ENCODE measurements around the gene TCAF1. TPM values are rescaled to one million over a fixed set of nuclear protein-coding genes. Genes with fewer than 3 reads are reported as not detected.
"Not testable (repeated sequence)": the region's sequence is repeated elsewhere in the genome, so short reads cannot be mapped to it uniquely, and the experiment has no call there.

The TCAF1 gene
- total RNA-seq, 1 donor from 2014 or later: 109 TPM

DNA sequence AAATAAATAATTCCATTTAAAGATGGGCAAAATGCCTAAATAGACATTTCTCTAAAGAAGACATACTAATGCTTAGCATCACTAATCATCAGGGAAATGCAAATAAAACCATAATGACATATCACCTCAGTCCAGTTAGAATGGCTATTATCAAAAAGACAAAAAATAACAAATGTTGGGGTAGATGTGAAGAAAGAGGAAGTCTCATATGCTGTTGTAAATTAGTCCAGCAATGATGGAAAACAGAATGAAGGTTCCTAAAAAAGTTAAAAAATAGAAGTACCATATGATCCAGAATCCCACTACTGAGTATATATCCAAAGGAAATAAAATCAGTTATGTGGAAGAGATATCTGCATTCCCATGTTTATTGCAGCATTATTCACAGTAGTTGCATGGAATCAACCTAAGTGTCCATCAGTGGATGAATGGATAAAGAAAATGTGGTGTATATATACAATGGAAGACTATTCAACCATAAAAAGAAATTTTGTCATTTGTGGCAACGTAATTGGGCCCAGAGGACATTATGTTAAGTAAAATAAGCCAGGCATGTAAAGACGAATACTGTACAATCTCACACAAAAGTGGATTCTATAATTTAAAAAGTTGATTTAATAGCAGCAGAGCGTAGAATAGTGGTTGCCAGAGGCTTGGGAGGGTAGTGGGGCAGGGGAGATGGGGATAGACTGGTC lies 52.0 kb downstream of the TCAF1 start:
- Mint-ChIP-seq H3K36me3 (ENCODE audit: low read depth) (peaks cover 1% of the 10 kb centered on the region), H3K4me3 (ENCODE audit: unreplicated experiment) (no peak overlapping the region), H3K4me1 (ENCODE audit: low read depth) (no peaks in the 10 kb centered on the region), H3K27me3 (ENCODE audit: low read depth) (no peaks in the 10 kb centered on the region), H3K27ac (ENCODE audit: unreplicated experiment) (no peak overlapping the region), H3K9me3 (ENCODE audit: low read depth) (peaks cover 4% of the 10 kb centered on the region)
- no peak for DNase-seq (ENCODE audit: low spot score)
- TF ChIP-seq, protein P1, sequence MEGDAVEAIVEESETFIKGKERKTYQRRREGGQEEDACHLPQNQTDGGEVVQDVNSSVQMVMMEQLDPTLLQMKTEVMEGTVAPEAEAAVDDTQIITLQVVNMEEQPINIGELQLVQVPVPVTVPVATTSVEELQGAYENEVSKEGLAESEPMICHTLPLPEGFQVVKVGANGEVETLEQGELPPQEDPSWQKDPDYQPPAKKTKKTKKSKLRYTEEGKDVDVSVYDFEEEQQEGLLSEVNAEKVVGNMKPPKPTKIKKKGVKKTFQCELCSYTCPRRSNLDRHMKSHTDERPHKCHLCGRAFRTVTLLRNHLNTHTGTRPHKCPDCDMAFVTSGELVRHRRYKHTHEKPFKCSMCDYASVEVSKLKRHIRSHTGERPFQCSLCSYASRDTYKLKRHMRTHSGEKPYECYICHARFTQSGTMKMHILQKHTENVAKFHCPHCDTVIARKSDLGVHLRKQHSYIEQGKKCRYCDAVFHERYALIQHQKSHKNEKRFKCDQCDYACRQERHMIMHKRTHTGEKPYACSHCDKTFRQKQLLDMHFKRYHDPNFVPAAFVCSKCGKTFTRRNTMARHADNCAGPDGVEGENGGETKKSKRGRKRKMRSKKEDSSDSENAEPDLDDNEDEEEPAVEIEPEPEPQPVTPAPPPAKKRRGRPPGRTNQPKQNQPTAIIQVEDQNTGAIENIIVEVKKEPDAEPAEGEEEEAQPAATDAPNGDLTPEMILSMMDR (IDR thresholded peaks at IDR 0.05): no peak

DNA sequence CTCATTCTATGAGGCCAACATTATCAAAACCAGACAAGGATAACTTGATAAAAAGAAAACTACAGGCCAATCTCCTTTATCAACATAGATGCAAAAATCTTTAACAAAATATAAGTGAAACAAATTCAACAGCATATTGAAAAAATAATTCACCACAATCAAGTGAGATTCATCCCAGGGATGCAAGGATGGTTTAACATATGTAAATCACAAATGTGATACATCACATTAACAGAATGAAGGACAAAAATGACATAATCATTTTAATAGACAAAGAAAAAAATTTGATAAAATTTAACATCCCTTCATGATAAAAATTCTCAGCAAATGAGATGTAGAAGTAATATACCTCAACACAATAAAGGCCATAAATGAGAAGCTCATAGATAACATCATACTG lies 53.8 kb downstream of the TCAF1 start:
- Mint-ChIP-seq H3K4me1 (ENCODE audit: low read depth) (no peaks in the 10 kb centered on the region), H3K9me3 (ENCODE audit: low read depth) (peaks cover 6% of the 10 kb centered on the region), H3K27ac (ENCODE audit: unreplicated experiment) (no peak overlapping the region), H3K27me3 (ENCODE audit: low read depth) (no peaks in the 10 kb centered on the region), H3K4me3 (ENCODE audit: unreplicated experiment) (no peak overlapping the region), H3K36me3 (ENCODE audit: low read depth) (peaks cover 4% of the 10 kb centered on the region)
- TF ChIP-seq, protein P1 (IDR thresholded peaks at IDR 0.05): no peak
- DNase-seq (ENCODE audit: low spot score): no peak

DNA sequence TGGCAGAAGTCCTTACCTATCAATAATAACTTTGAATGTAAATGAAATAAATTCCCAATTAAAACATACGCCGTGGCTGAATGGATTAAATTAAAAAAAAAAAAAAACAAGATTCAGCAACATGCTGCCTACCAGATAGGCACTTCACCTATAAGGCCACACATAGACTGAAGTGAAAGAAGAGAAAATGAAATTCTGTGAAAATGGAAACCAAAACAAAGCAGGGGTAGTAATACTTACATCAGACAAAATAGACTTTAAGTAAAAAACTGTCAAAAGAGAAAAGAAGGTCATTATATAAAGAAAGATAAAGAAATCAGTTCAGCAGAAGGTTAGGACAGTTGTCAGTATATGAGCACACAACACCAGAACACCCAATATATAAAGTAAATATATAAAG lies 55.3 kb downstream of the TCAF1 start:
- peaks cover 4% of the 10 kb centered on the region for H3K36me3 Mint-ChIP-seq (ENCODE audit: low read depth)
- TF ChIP-seq, protein P1 (IDR thresholded peaks at IDR 0.05): no peak
- H3K27ac Mint-ChIP-seq (ENCODE audit: unreplicated experiment): no peak overlapping the region
- DNase-seq (ENCODE audit: low spot score): no peak
- no peaks in the 10 kb centered on the region for H3K4me1 Mint-ChIP-seq (ENCODE audit: low read depth)
- H3K27me3 Mint-ChIP-seq (ENCODE audit: low read depth): no peaks in the 10 kb centered on the region
- no peak overlapping the region for H3K4me3 Mint-ChIP-seq (ENCODE audit: unreplicated experiment)
- peaks cover 6% of the 10 kb centered on the region for H3K9me3 Mint-ChIP-seq (ENCODE audit: low read depth)

DNA sequence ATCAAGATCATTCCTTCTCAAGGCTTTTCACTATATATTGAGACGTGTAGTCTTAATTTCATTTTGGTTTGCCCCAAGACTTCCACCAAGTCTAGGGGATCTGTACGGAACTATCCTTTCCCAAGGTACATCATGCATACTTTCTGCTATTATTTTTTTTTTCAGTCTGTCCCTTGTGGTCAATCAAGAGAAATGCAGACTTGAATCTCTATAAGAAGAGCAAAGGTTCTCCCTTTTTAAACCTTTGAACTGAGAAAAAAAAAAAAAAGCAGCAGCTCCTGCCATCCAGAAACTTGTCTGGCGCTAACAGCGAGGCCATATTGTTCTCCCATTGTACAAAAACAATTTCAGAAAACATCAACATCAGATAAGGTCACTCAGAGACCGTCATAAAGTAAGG lies 60.3 kb downstream of the TCAF1 start:
- H3K27me3 Mint-ChIP-seq (ENCODE audit: low read depth); H3K9me3 Mint-ChIP-seq (ENCODE audit: low read depth); DNase-seq (ENCODE audit: low spot score); H3K36me3 Mint-ChIP-seq (ENCODE audit: low read depth); H3K27ac Mint-ChIP-seq (ENCODE audit: unreplicated experiment); H3K4me3 Mint-ChIP-seq (ENCODE audit: unreplicated experiment); H3K4me1 Mint-ChIP-seq (ENCODE audit: low read depth): not testable (repeated sequence)

DNA sequence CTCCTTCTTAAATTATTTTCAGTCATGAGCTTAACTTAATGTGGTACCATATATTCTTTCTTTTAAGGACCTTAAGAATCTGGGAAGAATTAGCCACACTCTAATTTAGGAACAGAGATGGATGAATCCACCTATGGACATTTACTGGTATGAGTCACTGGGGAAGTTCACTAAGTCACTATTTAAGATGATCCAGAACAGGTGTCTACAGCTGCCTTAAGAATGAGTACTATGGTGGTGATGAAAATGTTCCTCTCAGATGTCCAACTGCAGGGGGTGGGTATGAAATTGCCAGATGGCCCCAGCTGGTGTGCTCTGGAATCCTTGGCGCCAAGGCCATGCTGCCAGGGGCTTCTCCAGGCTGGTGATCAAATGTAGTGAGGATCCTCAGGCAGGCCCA lies 61.9 kb downstream of the TCAF1 start:
- H3K4me1 Mint-ChIP-seq (ENCODE audit: low read depth); H3K27me3 Mint-ChIP-seq (ENCODE audit: low read depth); H3K4me3 Mint-ChIP-seq (ENCODE audit: unreplicated experiment): not testable (repeated sequence)

DNA sequence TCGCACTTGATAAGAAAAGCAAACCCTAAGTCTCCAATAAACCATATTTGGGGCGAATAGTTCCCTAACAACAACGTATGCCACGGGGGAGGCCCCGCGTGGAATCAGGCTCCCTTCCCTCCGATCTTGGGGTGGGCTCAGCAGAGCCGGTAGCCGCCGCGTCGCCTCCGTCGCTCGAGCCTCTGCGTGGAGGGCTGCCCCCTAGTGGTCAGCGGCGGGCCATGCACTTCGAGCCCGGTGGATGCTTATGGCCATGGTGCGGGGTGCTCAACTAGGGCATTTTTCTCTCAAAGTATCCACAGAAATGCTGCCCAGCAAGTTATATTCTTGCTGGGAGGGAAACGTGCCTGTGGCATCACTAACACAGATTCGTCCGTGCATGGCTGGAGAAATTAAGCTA lies 64.8 kb downstream of the TCAF1 start:
- not testable (repeated sequence) for H3K27ac Mint-ChIP-seq (ENCODE audit: unreplicated experiment); H3K9me3 Mint-ChIP-seq (ENCODE audit: low read depth); H3K27me3 Mint-ChIP-seq (ENCODE audit: low read depth); H3K36me3 Mint-ChIP-seq (ENCODE audit: low read depth); H3K4me1 Mint-ChIP-seq (ENCODE audit: low read depth); H3K4me3 Mint-ChIP-seq (ENCODE audit: unreplicated experiment)
- peak; percentile 93 for DNase-seq (ENCODE audit: low spot score)
- TF ChIP-seq, protein P1 (IDR thresholded peaks at IDR 0.05): peak; percentile 71

More for the DNA sequence above, 61.9 kb downstream of the TCAF1 start:
- not testable (repeated sequence) for H3K9me3 Mint-ChIP-seq (ENCODE audit: low read depth); H3K36me3 Mint-ChIP-seq (ENCODE audit: low read depth); H3K27ac Mint-ChIP-seq (ENCODE audit: unreplicated experiment); DNase-seq (ENCODE audit: low spot score)

DNA sequence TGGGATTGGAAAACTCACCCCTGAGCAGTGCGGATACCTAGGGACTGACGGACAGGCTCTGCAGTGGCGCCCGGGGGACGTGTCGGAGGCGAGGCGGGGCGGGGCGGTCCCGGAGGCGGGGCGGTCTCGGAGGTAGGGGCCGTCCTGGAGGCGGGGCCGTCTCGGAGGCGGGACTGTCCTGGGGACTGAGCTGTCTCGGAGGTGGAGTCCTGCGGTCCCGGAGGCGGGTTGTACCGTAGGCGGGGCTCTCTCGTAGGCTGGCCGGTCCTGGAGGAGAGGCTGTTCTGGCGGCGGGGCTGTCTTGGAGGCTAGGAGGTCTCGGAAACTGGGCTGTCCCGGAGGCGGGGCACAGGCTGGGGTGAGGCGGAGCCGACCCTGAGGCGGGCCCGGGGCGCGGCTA lies 65.4 kb downstream of the TCAF1 start:
- not testable (repeated sequence) for H3K36me3 Mint-ChIP-seq (ENCODE audit: low read depth)

DNA sequence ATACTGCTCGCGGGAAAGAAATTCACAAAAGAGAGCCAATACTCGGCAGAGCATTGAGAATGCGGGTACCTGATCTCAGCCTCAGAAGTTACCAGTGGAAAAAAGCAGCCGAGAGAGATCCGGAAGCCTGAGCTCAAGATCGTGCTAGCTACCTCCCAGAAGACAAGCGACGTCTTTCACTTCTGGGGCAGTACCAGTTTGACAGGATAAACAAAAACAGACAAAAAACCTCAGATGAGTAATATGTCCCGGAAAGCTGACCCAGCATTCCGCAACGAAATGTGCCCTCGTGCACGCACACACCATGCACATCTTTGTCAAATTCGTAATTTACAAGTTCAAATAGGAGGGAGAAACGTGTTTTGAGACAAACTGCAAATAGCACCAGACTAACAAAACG lies 65.9 kb downstream of the TCAF1 start:
- H3K27ac Mint-ChIP-seq (ENCODE audit: unreplicated experiment); H3K4me1 Mint-ChIP-seq (ENCODE audit: low read depth); H3K27me3 Mint-ChIP-seq (ENCODE audit: low read depth); DNase-seq (ENCODE audit: low spot score); H3K9me3 Mint-ChIP-seq (ENCODE audit: low read depth); H3K36me3 Mint-ChIP-seq (ENCODE audit: low read depth): not testable (repeated sequence)
- H3K4me3 Mint-ChIP-seq (ENCODE audit: unreplicated experiment): peak overlapping the region; percentile 72

More for the DNA sequence above, 65.4 kb downstream of the TCAF1 start:
- H3K4me1 Mint-ChIP-seq (ENCODE audit: low read depth); H3K27me3 Mint-ChIP-seq (ENCODE audit: low read depth); H3K9me3 Mint-ChIP-seq (ENCODE audit: low read depth): not testable (repeated sequence)
- DNase-seq (ENCODE audit: low spot score): peak; percentile 99
- Mint-ChIP-seq H3K4me3 (ENCODE audit: unreplicated experiment) (peak overlapping the region; percentile 72), H3K27ac (ENCODE audit: unreplicated experiment) (peak overlapping the region; percentile 81)

DNA sequence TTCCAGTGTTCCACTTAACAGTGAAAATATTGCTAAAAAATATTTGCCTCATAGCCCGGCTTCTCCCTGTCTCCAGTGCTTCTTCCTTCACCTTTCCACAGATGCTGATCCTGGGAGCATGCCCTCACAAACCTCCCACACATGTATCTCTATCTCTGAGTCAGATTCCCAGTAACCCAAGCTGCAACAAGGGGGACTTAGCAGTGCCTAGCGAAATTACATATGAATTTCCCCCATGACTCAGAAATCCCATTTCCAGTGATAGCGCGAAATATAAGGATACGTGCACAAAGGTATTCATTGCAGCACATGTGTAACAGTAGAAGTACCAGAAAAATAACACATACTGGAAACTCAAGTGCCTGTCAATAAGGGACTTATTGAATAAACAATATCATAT lies 75.4 kb downstream of the TCAF1 start:
- not testable (repeated sequence) for DNase-seq (ENCODE audit: low spot score); H3K4me1 Mint-ChIP-seq (ENCODE audit: low read depth); H3K4me3 Mint-ChIP-seq (ENCODE audit: unreplicated experiment); H3K27ac Mint-ChIP-seq (ENCODE audit: unreplicated experiment); H3K27me3 Mint-ChIP-seq (ENCODE audit: low read depth); H3K9me3 Mint-ChIP-seq (ENCODE audit: low read depth); H3K36me3 Mint-ChIP-seq (ENCODE audit: low read depth)
